Effector CD4-positive, alpha-beta T cell (primary cell): Measurements from ENCODE around the gene HDAC9.

Experiments
- DNase-seq: peaks from one replicate; pipeline ENCODE4 v3.0.0-alpha.2; 2020

Gene HDAC9

DNA sequence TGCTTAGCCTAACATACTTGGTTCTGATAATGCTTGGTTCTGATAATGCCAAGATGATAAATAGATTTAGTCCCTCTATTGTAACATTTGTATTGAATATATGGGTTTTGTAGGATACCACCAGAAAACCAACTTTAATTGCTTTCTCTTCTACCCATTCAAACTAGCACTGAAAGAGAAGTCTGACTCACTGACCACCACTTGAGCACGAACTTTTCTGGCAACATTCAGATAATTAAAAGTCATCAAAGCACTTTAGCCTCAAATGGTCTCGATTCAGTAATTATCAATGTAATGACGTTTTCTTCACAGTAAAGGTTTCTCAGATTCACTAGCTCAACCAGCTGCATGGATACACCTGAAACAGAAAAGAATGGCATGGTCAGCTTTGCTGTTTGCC, 63.0 kb downstream of the HDAC9 start:
- DNase-seq: no peak

DNA sequence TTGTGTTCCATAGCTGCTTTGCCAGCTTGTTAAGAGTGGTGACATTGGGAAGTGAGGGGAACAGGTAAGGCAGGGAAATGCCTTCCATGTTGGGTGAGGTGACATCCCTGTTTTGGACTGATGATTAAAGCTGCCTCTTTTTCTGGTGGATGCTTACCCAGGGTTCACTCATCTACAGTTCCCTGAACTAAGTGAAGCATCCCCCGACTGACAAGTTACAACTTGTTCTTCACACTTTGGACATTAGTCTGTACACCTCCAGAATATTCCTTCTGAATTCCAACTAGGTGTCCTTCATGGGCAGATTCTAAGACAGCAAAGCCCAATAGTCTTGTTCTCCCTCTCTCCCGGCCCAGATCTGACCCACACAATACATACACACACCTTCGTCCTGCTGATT, 63.4 kb downstream of the HDAC9 start:
- DNase-seq: no peak

DNA sequence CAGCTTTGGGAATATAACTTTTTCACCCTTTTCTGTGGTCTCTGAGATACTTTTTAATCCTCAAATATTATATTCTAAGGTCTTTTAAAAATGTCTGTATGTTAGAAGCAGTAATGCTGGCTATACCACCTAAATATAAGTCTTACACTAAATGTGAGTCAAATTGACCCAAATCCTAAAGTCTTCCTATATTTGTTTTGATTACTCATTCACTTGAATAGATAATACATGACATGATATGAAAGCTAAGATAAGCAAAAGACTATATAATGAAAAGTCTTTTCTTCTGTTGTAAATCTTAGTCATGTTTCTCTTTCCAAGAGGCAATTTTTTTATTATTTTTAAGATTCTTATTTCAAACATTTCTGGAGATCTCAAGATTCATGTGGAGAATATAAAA, 64.2 kb downstream of the HDAC9 start:
- DNase-seq: no peak

DNA sequence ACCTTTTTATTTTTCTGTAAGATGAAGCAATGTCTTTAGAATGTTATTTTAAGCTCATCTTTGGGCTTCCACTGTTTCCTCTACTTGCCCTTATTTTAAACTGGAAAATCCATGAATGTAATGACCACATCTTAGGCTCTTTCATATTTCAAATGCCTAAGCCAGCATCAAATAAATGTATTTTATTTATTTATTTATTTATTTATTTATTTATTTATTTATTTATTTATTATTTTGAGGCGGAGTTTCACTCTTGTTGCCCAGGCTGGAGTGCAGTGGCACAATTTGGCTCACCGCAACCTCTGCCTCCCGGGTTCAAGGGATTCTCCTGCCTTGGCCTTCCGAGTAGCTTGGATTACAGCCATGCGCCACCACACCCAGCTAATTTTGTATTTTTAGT, 69.2 kb downstream of the HDAC9 start:
- no peak for DNase-seq

DNA sequence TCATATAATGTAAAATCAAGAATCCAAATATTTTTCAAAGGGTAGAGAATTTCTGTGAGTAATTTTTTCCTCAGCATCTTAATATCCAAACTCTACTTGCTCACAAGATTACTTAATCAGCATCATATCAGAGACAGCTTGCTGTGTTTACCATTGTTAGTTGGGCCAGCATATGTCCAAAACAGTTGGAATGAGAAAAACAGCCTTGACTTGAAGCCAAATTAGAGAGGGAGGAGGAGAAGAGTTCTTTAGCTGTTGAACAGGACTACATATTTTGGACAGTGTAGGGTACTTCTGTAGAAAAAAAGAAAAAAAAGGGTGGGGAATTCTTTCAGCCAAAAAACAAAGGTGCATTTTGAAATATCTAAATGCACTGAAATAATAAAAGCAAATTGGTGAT, 69.8 kb downstream of the HDAC9 start:
- no peak for DNase-seq

DNA sequence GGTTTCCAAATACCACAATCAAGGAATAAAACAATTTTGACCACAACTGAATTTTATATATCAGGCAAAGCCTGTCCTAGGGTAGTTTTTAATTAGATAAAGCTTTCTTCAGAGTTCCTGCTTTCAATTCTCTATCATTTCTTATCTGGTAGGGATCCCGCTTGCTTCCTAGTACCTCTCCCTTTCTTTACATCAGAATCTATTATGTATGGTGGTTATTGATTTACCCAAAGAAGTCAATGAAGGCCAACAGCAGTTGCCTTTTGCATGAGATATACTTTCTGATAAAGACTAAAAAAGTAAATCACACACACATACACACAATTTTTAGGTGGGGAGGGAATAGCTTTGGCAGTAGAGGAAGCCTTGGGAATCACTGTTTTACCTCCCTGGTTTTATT, 70.7 kb downstream of the HDAC9 start:
- no peak for DNase-seq

DNA sequence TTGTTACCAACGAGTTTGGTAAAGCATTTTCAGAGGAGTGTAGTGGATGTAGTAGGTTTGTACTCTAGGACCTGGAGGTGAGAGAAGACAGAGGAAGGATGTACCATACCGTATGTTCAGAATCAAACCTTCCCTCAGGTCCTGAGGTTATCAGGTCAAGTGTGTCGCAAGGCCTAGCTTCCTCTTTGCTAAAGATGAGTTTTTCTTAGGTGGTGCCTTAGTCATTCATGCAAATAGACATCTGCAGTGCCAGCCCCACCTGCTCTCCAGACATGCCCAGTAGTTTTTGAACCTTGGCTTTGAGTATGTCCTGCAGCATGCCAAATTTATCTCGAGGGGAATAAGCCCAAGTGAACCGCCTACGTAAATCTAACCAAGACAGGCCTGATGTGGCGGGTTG, 71.3 kb downstream of the HDAC9 start:
- DNase-seq: no peak

DNA sequence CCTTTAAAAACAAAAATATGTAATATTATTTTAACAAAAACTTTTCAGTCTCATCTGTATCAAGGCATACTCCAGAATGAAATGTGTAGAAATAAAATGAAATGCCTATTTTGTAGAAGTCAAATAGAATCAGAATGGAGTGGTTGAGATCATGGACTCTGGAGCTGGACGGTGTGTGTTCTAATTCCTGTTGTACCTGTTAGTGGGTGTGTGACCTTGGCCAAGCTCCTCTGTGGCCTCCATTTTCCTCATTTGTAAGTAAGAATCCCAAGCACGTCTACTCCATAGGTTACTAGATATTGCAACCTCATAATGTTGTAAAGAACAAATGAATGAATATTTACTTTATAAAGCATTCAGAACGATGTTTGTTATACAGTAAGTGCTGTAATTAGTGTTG, 74.9 kb downstream of the HDAC9 start:
- no peak for DNase-seq

DNA sequence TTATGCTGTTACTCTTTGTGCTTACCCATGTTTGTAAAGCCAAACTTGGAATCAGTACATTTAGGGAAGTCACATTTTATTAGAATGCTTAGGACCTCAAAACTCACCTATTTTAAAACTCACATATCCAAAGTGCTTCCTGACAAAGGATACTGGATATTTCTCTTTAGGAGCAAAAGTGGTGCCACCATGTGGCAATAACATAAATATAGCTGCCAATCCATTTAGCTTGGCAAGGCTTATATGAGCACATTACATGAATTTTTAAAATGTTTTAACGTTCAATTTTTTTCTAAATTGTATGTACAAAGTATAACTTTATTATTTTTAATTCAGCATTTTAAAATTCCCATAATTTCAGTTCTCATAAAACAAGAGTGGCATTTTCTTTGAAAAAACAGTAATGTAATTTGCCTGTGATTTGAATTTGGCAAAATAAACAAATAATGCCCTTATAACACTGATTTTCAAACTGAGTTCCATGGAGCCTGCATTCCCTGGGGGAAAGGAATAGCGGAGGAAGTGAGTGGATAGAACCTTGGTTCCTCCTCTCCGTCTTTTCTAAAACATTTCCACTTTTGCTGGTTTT, 75.4 kb downstream of the HDAC9 start:
- no peak for DNase-seq

DNA sequence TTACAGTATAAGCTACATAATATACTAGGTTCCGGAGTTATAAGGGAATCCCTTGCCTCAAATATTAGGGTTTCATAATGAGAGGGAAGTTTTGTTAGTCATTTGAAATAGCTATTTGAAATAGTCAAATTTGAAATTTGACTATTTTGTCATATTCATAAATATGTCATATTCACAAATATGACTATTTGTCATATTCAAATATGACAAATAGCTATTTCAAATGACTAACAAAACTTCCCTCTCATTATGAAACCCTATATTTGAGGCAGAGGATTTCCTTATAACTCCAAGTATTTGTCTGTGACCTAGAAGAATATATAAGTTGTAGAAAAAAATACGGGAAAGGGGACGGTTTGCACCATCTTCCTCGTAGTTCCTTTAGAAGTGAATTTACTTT, 76.6 kb downstream of the HDAC9 start:
- DNase-seq: no peak

DNA sequence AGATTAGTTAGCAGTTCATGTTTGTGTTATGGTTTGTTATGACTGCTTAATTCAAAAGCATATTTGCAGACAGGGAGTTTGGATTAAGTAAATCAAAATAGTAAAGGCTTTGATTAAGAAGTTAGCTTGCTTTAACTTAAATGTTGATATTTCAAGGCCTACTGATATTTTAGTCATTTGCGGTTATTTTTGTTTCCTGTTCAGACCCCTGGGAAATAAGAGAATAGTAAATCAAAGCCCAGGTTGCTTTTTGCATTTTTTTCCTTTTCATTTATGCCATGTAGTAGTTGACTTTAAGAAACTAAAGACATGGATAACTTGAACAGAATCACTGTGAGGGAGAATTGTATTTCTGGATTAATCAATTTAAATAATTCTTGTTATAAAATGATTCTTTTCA, 77.3 kb downstream of the HDAC9 start:
- DNase-seq: no peak

DNA sequence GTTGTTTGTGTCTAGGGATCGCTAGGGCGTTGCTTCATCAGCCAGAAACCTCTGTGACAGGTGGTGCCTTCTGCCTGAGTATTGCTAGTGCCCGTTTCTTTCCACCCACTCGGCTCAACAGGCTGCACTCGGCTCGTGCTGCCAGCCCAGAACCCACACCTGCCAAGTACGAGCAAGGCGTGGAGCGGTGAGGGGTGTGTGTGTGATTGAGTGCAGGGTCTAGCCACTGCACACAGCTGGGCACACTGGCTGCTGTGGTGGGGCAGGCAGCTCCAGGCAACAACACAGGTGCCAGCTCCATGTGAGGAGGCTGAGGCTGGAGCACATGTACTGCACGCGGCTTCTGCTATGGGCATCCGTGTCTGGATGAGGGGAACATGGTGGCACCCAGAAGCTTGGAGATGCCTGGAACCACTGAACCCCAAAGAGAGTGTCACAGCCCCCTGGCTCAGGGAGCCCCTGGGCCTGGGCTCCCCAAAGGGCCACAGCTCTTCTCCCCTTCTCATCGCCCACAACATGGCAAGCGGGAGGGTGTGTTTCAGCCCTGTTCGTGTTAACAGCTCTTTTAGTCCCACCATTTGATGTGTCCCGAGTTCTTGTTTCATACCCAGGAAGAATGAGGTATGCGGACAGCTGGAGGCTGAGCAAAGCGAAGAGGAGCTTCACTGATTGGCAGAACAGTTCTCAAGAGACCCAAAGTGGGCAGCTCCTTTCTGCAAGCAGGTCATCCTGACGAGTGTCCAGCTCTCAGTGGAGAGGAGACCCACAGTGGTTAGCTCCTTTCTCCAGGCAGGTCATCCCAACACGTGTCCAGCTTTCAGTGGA, 78.1 kb downstream of the HDAC9 start:
- DNase-seq: no peak

DNA sequence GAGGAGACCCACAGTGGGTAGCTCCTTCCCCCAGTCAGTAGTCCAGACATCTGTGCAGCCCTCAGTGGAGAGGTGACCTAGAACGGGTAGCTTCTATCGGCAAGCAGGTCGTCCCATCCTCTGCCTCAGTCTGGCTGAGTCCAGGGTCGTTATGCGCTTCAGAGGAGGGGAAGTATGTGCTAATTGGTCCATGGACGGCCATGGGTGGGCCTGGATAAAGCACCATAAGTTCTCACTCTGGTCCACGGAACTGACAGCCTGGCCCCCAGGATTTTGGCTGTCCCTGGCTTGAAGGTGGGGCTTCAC, 78.6 kb downstream of the HDAC9 start:
- DNase-seq: no peak

DNA sequence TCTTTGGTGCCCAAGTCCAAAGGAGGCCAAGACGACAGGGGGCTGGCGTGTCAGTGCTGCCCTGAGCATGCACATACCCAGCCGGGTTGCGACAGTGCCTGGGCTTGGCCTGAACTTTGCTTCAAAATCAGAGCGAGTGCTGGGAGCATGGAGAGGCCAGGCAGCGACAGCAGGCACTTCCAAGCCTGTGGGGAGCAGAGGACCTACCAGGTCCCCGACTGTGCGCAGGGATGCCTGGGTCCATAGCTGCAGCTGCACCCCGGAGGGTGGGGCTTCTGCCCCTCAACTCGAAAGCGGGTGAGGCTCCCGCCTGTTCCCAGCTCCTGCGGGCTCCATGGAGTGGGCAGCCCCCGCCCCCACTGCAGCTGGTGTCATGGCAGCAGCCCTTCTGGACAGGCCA, 79.1 kb downstream of the HDAC9 start:
- no peak for DNase-seq

DNA sequence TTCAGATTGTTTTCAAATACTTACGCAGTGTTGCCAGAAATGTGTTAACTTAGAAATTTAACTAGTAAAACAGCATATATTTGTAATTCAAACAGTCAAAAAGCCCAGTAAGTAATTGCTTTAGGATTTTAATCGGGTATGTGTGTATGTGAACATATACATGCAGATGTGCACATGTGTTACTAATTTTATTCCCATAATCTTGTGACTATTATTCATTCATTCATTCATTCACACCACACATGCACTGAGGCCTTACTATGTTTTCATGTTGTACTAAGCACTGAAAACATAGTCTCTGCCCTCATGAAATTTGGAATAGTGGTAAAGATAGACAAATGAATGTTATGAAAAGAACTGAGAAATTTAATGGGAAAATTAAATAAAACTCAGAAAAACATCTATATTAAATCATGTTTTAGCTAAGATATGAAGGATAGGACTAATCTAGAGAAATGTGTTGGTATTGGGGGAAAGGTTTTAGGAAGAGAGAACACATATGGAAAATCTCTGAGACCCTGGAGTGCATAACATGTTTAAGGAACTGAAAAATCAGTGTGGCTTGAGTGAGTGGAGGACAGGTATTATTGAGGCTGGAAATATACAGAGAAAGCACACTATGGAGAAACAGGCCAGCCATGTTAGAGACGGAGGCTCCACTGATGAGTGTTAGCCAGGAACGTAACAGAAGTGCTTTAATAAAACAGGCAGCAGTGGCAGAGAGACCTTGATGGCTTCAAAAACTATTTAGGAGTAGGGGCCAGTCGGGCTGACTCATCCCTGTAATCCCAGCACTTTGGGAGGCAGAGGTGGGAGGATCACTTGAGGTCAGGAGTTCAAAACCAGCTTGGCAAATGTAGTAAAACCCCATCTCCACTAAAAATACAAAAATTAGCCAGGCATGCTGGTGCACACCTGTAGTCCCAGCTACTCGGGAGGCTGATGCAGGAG, 80.3 kb downstream of the HDAC9 start:
- DNase-seq: no peak

DNA sequence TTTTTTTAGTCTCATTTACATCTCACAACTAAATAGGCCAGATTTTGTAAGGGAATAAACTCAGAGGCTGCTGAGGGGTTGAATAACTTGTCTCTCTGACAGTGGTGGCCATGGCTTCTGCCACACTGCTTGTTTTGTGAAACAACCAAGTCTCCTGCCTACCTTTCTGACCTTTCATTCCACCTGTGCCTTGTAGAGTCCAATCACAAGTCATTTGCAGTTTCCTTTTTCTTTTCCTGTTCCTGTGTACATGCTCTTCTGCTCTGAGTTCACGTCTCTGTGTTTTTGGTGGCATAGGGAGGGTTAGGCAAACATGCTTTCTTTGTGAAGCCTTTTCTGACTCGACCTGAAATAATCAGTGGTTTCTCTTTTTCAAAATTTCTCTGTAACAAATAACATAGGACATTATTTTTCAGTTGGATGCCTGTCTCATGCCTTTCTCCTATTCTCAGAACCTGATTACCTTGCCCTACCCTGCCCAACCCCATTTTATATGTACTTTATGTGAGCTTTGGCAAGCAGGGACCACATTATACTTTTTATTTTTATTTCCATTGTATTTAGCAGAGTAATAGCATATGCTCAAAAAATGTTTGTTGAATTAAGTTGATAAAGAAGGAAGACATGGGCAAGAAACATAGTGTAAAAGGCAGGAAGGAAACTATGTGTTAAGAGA, 81.7 kb downstream of the HDAC9 start:
- no peak for DNase-seq

DNA sequence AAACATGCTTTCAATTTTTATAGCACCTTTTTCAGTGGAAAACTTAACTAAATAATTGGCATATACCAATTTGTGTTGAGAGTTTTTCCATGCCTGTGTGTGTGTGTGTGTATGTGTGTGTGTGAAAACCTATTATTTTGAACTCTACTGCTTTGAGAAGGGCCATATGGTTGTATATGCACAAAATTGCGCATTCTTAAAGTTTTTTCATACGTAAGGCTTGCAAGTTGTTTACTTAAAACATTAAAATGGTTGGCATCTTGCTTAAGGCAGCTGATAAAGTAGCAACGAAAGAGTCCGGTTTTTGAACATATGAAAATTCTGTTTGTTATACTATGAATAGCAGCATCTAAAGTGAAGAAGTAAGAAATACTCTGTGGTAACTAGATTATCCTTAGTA, 84.1 kb downstream of the HDAC9 start:
- DNase-seq: no peak

DNA sequence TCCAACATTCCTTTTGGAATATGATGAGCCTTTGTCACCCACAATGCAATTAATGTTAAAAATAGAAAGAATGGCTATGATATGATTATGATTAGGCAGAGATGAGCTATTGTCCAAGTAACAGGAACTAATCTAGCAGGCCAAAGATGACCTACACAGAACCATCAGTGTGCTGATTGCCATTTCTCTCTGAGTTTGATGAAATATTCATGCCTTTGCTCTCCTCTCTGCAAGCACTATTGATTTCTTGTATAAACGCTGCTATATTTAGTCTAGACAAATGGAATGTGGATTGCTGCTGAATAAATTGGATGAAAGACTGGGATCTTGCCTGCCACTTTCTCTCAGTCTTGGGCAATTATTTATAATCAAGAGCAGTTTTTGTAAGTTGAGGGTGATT, 85.4 kb downstream of the HDAC9 start:
- DNase-seq: no peak

DNA sequence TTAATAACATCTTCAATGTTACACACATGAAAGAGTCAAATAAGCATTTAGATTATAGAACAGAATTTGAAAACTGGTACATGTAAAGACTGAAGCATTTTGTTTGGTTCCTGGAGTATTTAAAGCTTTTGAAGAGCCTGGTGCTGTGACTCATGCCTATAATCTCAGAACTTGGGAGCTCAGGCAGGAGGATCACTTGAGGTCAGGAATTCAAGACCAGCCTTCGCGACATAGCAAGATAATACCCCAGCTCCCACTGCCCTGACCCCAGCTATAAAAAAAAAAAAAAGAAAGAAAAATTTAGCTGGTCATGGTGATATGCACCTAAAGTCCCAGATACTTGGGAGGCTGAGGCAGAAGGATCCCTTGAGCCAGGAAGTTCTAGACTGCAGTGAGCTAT, 87.8 kb downstream of the HDAC9 start:
- DNase-seq: no peak

DNA sequence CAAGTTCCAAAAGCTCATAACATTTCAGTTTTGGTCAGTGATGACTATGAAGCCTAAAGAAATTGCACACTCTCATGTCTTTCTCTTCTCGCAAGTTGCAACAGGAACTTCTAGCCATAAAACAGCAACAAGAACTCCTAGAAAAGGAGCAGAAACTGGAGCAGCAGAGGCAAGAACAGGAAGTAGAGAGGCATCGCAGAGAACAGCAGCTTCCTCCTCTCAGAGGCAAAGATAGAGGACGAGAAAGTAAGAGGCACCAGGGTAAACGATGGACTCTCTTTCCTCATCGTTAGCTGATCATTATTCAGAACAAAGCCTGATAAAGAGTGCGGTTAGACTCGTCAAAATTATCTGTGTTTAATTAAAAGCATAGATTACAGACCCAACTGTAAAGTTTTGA, 94.7 kb downstream of the HDAC9 start:
- DNase-seq: no peak

DNA sequence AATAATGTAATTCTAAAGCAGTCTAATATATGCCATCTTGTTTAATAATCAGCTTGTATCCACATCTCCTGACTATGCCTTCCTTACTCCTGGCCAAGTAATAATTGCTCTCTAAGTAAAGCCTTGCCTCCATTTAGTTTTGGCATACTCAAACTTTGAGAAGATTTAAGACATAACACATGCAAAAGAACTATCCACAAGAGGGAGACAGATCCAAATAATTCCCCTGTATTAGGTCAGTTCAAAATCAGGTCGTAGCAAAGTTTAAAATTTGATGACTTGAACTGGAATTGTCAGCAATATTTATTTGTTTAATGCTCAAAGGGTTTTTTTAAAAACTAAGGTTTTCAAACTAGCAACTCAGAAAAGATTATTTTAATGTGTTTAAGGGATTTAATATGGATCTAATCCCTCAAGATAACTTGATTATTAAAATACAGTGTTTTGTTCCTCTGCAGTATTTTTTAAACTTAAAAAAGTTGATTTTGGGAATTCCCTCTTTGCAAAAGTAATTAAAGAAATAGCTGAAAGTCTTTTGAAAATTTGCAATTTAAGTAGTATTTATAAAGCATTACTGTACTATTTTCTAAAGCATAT, 95.3 kb downstream of the HDAC9 start:
- no peak for DNase-seq

DNA sequence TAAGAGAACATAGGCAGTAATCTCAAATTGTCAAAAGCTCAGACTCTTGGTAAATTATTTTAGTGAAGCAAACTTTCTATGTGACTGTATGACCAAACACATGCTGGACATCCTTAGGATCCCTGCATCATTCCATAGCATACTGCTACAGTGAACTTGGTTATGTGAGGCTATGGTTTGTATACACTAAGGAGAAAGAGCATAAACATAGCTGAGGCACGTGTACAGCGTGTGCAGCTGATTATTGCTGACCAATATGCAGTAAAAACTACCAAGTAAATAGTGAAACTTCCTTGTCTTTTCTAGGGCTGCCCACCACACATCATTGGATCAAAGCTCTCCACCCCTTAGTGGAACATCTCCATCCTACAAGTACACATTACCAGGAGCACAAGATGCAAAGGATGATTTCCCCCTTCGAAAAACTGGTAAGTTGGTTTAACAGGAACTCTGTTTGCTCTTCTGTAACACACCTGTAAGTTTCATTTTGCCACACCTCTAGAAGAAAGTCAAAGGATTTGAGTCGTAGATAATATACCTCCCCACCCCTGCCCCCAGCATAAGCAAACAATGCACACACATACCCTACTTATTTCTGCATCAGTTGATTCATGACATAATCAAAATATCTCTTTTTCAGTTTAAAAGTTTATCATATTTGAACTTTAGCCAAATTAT, 98.2 kb downstream of the HDAC9 start:
- DNase-seq: no peak
